Liver (tissue), 9 donors: Measurements from ENCODE around the gene CPLX4. TPM values are rescaled to one million over a fixed set of nuclear protein-coding genes. Genes with fewer than 3 reads are reported as not detected.

ENCODE experiments used
- DNase-seq: peaks from one replicate; pipeline ENCODE4 v3.0.0-alpha.2; 2017; ENCODE audit warnings: low spot score
- H3K27ac ChIP-seq, 2 donors: one replicate each; pipeline ENCODE4 v1.7.0; 2013; ENCODE audit warnings: inconsistent platforms in 2 of 2, low read length in 2 of 2, control low read depth in 1 of 2, low read depth in 1 of 2, mild to moderate bottlenecking in 1 of 2
- H3K27me3 ChIP-seq, 4 donors: one replicate each; pipeline versions ENCODE4 v1.6.1 to v1.7.0; 2013; ENCODE audit warnings: low read length in 3 of 4, inconsistent platforms in 1 of 4, mild to moderate bottlenecking in 1 of 4, moderate library complexity in 1 of 4; ENCODE audit not compliant: control insufficient read depth in 4 of 4, insufficient read depth in 4 of 4
- H3K36me3 ChIP-seq, 4 donors: one replicate each; pipeline versions ENCODE4 v1.6.1 to v1.7.0; 2013; ENCODE audit warnings: low read length in 3 of 4, mild to moderate bottlenecking in 3 of 4, low read depth in 1 of 4, moderate library complexity in 1 of 4; ENCODE audit not compliant: control insufficient read depth in 4 of 4, insufficient read depth in 3 of 4
- H3K4me1 ChIP-seq, 4 donors: one replicate each; pipeline versions ENCODE4 v1.6.1 to v1.7.0; 2013; ENCODE audit warnings: low read length in 3 of 4, mild to moderate bottlenecking in 3 of 4, moderate library complexity in 1 of 4; ENCODE audit not compliant: control insufficient read depth in 4 of 4, insufficient read depth in 4 of 4
- H3K4me3 ChIP-seq, 3 donors: one replicate each; pipeline versions ENCODE4 v1.6.1 to v1.7.0; 2013; ENCODE audit warnings: low read length in 3 of 3, control low read depth in 1 of 3, low read depth in 1 of 3, mild to moderate bottlenecking in 1 of 3
- H3K9ac ChIP-seq, 2 donors: one replicate each; pipeline ENCODE4 v1.7.0; 2013; ENCODE audit warnings: low read length in 2 of 2, mild to moderate bottlenecking in 2 of 2, moderate library complexity in 2 of 2, control low read depth in 1 of 2, low read depth in 1 of 2
- H3K9me3 ChIP-seq, 4 donors: one replicate each; pipeline versions ENCODE4 v1.6.1 to v1.7.0; 2013; ENCODE audit warnings: low read length in 3 of 4; ENCODE audit not compliant: control insufficient read depth in 4 of 4
- EGR1 ChIP-seq, 2 donors: IDR thresholded peaks; 2 replicates each; pipeline ENCODE4 v1.6.1; 2016 to 2018; ENCODE audit warnings: antibody characterized with exemption in 2 of 2, low read depth in 2 of 2
- FOXA2 ChIP-seq: IDR thresholded peaks from 2 replicates; pipeline ENCODE4 v1.6.1; 2016; ENCODE audit warnings: antibody characterized with exemption
- GABPA ChIP-seq, 2 donors: IDR thresholded peaks in 1 of 2; conservative IDR thresholded peaks in 1 of 2; 2 replicates each; pipeline ENCODE4 v1.6.1; 2016; ENCODE audit warnings: antibody characterized with exemption in 2 of 2, mild to moderate bottlenecking in 1 of 2, moderate library complexity in 1 of 2
- HNF4A ChIP-seq, 2 donors: conservative IDR thresholded peaks; 2 replicates each; pipeline ENCODE4 v1.6.1; 2016; ENCODE audit warnings: antibody characterized with exemption in 2 of 2, mild to moderate bottlenecking in 2 of 2
- HNF4G ChIP-seq: IDR thresholded peaks from 2 replicates; pipeline ENCODE4 v1.6.1; 2016; ENCODE audit warnings: antibody characterized with exemption
- JUND ChIP-seq, 2 donors: IDR thresholded peaks; 2 replicates each; pipeline ENCODE4 v1.6.1; 2016; ENCODE audit warnings: antibody characterized with exemption in 2 of 2
- NR2F2 ChIP-seq: IDR thresholded peaks from 2 replicates; pipeline ENCODE4 v1.6.1; 2016; ENCODE audit warnings: antibody characterized with exemption
- RAD21 ChIP-seq, 2 donors: IDR thresholded peaks; 2 replicates each; pipeline ENCODE4 v1.6.1; 2016; ENCODE audit warnings: antibody characterized with exemption in 2 of 2, mild to moderate bottlenecking in 2 of 2
- RXRA ChIP-seq, 2 donors: IDR thresholded peaks; 2 replicates each; pipeline ENCODE4 v1.6.1; 2017 to 2018; ENCODE audit warnings: antibody characterized with exemption in 2 of 2, mild to moderate bottlenecking in 1 of 2
- TAF1 ChIP-seq: conservative IDR thresholded peaks from 2 replicates; pipeline ENCODE4 v1.6.1; 2016; ENCODE audit warnings: antibody characterized with exemption, mild to moderate bottlenecking
- YY1 ChIP-seq: IDR thresholded peaks from 2 replicates; pipeline ENCODE4 v1.6.1; 2016; ENCODE audit warnings: antibody characterized with exemption, mild to moderate bottlenecking
- WGBS: extraction: QIAGEN DNeasy Blood & Tissue Kit; methylation state at CpG from one replicate; pipeline ENCODE4 v1.1.7; 2013; 5-methylcytosine and 5-hydroxymethylcytosine counted together
- polyA plus RNA-seq, 2 donors: library from polyadenylated mRNA; stranded (reverse) in 1 of 2; unstranded in 1 of 2; fragments of 200-250 nt in 1 of 2; fragments of >200 nt in 1 of 2; fragmentation: Nextera tagmentation in 1 of 2; extraction: Ambion mirVana in 1 of 2; gene quantifications; one replicate each; pipeline versions ENCODE4 v1.2.1 to v1.2.3, GENCODE V29; 2013 to 2015
- total RNA-seq, 2 donors: library from RNA; depleted of rRNA; stranded (reverse); fragments of >200 nt; gene quantifications; one replicate each; pipeline ENCODE4 v1.2.3, GENCODE V29; 2014
- TF ChIP-seq, protein P1 (sequence below): IDR thresholded peaks from 2 replicates; pipeline ENCODE4 v1.6.1; 2016; ENCODE audit warnings: antibody characterized with exemption
- TF ChIP-seq, protein P2 (sequence below): IDR thresholded peaks from 2 replicates; pipeline ENCODE4 v1.6.1; 2016; ENCODE audit warnings: antibody characterized with exemption
- TF ChIP-seq, protein P3 (sequence below): IDR thresholded peaks from 2 replicates; pipeline ENCODE4 v1.6.1; 2016; ENCODE audit warnings: antibody characterized with exemption, mild to moderate bottlenecking
- TF ChIP-seq, protein P4 (sequence below): IDR thresholded peaks from 2 replicates; pipeline ENCODE4 v1.6.1; 2016; ENCODE audit warnings: antibody characterized with exemption
- TF ChIP-seq, protein P5 (sequence below): fragments of 150-350 bp; IDR thresholded peaks from 2 replicates; pipeline ENCODE4 v1.5.1; 2017; ENCODE audit warnings: improper control_type of control experiment, low read depth, low read length; ENCODE audit not compliant: missing input control
- donor health status: healthy.
- donor health status: healthy.
- donor health status: healthy.
- donor health status: healthy.
- donor health status: healthy.

The CPLX4 gene
- total and polyA plus RNA-seq, 4 donors: not detected

DNA sequence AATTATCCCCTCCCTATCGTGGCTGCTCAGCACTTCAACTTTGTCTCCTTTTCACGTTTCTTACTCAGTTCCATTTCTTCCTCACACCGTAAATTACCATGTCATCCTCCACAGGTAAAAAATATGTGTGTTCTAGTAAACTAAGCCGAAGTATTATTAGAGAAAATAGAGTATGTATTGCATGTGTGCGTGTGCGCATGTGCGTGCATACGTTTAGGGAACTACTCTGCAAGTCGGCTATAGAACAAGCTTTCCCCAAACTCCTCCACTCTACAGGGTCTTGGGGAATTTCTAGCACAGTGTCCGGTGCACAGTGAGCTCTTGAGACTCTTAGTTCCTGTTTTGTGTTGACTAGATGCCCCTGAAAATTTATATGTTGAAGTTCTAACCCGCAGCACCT lies 36.1 kb downstream of the CPLX4 start:
- Histone ChIP-seq H3K27ac (no peak overlapping the region), H3K4me1 (no peaks in the 10 kb centered on the region), H3K9me3 (no peaks in the 10 kb centered on the region), H3K4me3 (no peak overlapping the region), H3K27me3 (peaks cover 0 to 10% (median 5%) of the 10 kb centered on the region in 4 donors), H3K9ac (no peak overlapping the region), H3K36me3 (no peaks in the 10 kb centered on the region)
- TF ChIP-seq NR2F2 (no peak), TAF1 (no peak)
- no peak for DNase-seq
- 81% methylated on average over 11 of the region's 11 CpGs for WGBS

DNA sequence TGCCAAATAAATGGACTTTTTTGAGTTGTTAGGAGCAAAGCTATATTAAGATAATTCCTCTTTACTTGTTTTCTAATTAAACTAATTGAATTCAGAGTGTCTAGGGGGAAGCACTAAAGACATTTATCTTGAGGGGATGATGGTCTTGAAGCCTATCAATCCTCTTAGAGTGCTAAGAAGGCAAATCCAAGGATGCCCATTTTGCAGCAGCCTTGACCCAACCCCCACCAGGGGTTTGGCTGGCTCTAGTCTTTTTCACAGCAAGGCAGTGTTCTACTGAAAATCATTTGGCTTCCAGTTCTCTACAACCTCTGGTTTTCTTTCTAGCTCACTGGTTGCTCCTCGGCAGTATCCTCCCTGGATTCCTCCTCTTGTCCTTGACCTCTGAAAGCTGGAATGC lies 38.7 kb downstream of the CPLX4 start:
- no peaks in the 10 kb centered on the region for H3K9me3 ChIP-seq
- no peak overlapping the region for H3K27ac ChIP-seq
- H3K36me3 ChIP-seq: no peaks in the 10 kb centered on the region
- H3K4me1 ChIP-seq: no peaks in the 10 kb centered on the region
- no peak overlapping the region for H3K9ac ChIP-seq
- WGBS: 43% methylated on average over 1 of the region's 1 CpG
- H3K4me3 ChIP-seq: no peak overlapping the region
- TF ChIP-seq, protein P1, sequence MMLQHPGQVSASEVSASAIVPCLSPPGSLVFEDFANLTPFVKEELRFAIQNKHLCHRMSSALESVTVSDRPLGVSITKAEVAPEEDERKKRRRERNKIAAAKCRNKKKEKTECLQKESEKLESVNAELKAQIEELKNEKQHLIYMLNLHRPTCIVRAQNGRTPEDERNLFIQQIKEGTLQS: no peak
- TF ChIP-seq RAD21 (IDR thresholded peaks at IDR 0.05) (no peak), TAF1 (no peak), HNF4A (conservative IDR thresholded peaks at IDR 0.05) (no peak), FOXA2 (no peak), GABPA (IDR thresholded peaks at IDR 0.05 in 1 of 2, conservative IDR thresholded peaks at IDR 0.05 in 1 of 2) (no peak), RXRA (IDR thresholded peaks at IDR 0.05) (no peak), HNF4G (no peak), EGR1 (IDR thresholded peaks at IDR 0.05; ENCODE audit: low read depth in 2 of 2) (no peak), YY1 (no peak), NR2F2 (no peak), JUND (IDR thresholded peaks at IDR 0.05) (no peak)
- TF ChIP-seq, protein P2, sequence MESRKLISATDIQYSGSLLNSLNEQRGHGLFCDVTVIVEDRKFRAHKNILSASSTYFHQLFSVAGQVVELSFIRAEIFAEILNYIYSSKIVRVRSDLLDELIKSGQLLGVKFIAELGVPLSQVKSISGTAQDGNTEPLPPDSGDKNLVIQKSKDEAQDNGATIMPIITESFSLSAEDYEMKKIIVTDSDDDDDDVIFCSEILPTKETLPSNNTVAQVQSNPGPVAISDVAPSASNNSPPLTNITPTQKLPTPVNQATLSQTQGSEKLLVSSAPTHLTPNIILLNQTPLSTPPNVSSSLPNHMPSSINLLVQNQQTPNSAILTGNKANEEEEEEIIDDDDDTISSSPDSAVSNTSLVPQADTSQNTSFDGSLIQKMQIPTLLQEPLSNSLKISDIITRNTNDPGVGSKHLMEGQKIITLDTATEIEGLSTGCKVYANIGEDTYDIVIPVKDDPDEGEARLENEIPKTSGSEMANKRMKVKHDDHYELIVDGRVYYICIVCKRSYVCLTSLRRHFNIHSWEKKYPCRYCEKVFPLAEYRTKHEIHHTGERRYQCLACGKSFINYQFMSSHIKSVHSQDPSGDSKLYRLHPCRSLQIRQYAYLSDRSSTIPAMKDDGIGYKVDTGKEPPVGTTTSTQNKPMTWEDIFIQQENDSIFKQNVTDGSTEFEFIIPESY: no peak
- TF ChIP-seq, protein P3, sequence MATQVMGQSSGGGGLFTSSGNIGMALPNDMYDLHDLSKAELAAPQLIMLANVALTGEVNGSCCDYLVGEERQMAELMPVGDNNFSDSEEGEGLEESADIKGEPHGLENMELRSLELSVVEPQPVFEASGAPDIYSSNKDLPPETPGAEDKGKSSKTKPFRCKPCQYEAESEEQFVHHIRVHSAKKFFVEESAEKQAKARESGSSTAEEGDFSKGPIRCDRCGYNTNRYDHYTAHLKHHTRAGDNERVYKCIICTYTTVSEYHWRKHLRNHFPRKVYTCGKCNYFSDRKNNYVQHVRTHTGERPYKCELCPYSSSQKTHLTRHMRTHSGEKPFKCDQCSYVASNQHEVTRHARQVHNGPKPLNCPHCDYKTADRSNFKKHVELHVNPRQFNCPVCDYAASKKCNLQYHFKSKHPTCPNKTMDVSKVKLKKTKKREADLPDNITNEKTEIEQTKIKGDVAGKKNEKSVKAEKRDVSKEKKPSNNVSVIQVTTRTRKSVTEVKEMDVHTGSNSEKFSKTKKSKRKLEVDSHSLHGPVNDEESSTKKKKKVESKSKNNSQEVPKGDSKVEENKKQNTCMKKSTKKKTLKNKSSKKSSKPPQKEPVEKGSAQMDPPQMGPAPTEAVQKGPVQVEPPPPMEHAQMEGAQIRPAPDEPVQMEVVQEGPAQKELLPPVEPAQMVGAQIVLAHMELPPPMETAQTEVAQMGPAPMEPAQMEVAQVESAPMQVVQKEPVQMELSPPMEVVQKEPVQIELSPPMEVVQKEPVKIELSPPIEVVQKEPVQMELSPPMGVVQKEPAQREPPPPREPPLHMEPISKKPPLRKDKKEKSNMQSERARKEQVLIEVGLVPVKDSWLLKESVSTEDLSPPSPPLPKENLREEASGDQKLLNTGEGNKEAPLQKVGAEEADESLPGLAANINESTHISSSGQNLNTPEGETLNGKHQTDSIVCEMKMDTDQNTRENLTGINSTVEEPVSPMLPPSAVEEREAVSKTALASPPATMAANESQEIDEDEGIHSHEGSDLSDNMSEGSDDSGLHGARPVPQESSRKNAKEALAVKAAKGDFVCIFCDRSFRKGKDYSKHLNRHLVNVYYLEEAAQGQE: no peak
- TF ChIP-seq, protein P4, sequence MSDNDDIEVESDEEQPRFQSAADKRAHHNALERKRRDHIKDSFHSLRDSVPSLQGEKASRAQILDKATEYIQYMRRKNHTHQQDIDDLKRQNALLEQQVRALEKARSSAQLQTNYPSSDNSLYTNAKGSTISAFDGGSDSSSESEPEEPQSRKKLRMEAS: no peak
- TF ChIP-seq, protein P5, sequence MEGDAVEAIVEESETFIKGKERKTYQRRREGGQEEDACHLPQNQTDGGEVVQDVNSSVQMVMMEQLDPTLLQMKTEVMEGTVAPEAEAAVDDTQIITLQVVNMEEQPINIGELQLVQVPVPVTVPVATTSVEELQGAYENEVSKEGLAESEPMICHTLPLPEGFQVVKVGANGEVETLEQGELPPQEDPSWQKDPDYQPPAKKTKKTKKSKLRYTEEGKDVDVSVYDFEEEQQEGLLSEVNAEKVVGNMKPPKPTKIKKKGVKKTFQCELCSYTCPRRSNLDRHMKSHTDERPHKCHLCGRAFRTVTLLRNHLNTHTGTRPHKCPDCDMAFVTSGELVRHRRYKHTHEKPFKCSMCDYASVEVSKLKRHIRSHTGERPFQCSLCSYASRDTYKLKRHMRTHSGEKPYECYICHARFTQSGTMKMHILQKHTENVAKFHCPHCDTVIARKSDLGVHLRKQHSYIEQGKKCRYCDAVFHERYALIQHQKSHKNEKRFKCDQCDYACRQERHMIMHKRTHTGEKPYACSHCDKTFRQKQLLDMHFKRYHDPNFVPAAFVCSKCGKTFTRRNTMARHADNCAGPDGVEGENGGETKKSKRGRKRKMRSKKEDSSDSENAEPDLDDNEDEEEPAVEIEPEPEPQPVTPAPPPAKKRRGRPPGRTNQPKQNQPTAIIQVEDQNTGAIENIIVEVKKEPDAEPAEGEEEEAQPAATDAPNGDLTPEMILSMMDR: no peak
- no peak for DNase-seq
- peaks cover 3 to 9% (median 4%) of the 10 kb centered on the region in 4 donors for H3K27me3 ChIP-seq
